LNCaP clone FGC (cell line): ENCODE results near the gene TEX19.
"Not testable (repeated sequence)": the region's sequence is repeated elsewhere in the genome, so short reads cannot be mapped to it uniquely, and the experiment has no call there.

ENCODE experiments used
- DNase-seq: peaks from one replicate; pipeline ENCODE4 v3.0.0-alpha.2; 2011; ENCODE audit warnings: low read depth
- H3K4me3 ChIP-seq: 2 replicates; pipeline ENCODE4 v1.5.1; 2011; ENCODE audit warnings: mild to moderate bottlenecking, low read depth, low read length, control low read depth
- CTCF ChIP-seq: IDR thresholded peaks from 2 replicates; pipeline ENCODE4 v1.5.1; 2012; ENCODE audit warnings: mild to moderate bottlenecking; ENCODE audit not compliant: control insufficient read depth, insufficient read depth; ENCODE audit errors: extremely low read depth

The TEX19 gene

GRCh38 chr17:82345151-82345976 lies 13.7 kb upstream of the TEX19 start:
- H3K4me3 ChIP-seq = no peak overlapping the region
- no peak for TF ChIP-seq CTCF
- no peak for DNase-seq

- TF ChIP-seq CTCF = no peak
- H3K4me3 ChIP-seq = no peak overlapping the region
- DNase-seq = no peak
Measured at GRCh38 chr17:82346342-82347300, 12.4 kb upstream of the TEX19 start.

- H3K4me3 ChIP-seq, DNase-seq: not testable (repeated sequence)
Measured at GRCh38 chr17:82347994-82348393, 11.1 kb upstream of the TEX19 start.

DNA sequence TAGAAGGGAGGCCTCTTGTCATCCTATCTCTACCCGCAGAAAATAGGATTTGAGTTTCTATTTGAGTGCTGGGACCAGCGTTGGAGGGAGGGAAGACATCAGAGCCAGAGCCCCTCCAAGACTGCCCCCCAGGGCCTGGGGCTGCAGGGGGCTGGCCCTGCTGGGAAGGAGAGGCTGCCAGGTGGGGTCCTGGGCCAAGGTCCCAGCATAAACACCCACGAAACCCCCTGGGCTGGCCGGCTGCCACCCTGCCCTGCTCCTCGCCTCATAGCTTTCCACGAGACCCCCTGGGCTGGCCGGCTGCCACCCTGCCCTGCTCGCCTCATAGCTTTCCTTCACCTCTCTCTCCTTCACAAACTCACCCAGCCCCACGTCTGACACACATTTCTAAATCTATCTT lies 10.6 kb upstream of the TEX19 start:
- no peak overlapping the region for H3K4me3 ChIP-seq
- TF ChIP-seq CTCF = no peak
- DNase-seq = no peak

- no peak for DNase-seq
- H3K4me3 ChIP-seq = no peak overlapping the region
- no peak for TF ChIP-seq CTCF
Measured at GRCh38 chr17:82348866-82349265, 10.2 kb upstream of the TEX19 start.

DNA sequence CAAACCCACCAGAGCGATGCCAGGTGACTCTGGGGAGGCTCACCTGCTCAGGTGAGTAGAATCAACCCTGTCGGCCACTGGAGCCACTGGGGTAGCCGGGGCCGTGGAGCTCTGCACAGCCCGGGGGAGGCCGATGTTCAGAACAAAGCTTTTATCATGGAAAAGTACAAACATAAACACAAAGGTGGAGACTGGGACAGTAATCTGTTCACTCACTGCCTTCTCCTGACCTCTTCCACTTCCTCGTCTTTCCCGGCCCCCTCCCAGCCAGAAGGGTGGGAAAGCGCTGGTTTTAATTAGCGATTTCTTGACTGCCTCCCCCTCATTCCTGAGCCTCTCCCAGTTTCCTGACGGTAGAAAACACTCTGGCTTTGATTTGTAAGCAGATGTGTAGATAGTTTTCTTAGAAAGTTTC lies 9.8 kb upstream of the TEX19 start:
- TF ChIP-seq CTCF = no peak
- DNase-seq = no peak
- H3K4me3 ChIP-seq = no peak overlapping the region

DNA sequence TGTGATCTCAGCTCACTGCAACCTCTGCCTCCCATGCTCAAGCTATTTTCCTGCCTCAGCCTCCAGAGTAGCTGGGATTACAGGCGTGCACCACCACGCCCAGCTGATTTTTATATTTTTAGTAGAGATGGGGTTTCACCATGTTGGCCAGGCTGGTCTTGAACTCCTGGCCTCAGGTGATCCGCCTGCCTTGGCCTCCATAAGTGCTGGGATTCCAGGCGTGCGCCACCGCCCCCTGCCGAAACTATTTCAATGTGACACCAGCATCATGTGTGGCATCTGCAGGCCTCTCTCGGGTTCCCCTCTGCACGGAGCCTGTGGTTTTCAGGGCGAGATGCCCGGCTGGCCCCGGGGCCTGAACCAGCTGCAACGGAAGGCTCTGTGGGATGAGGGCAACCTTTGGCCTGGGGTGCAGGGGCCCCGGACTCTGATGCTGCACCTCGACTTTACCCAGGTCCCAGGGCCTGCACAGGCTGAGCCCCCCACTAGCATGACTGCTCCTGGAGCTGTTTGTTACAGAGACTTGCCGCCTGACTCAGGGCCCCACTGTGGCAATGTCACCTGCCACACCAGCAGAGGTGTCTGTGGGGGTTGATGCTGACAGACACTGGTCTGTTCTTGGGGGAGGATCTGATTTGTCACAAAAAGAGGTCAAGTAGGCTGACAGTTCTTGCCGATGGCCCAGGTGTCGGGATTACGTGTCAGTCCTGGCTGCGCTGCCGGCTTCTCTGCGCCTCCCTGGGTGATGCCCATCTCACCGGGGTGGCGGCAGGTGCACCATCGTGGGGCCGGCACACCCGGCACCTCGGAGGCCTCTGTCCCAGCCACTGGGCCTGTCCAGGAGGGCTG lies 8.6 kb upstream of the TEX19 start:
- DNase-seq = no peak
- H3K4me3 ChIP-seq = no peak overlapping the region
- no peak for TF ChIP-seq CTCF
